Transverse colon (tissue), 4 donors: ENCODE results near the gene PLEKHH2. TPM values are rescaled to one million over a fixed set of nuclear protein-coding genes. Genes with fewer than 3 reads are reported as not detected.
"Not testable (repeated sequence)": the region's sequence is repeated elsewhere in the genome, so short reads cannot be mapped to it uniquely, and the experiment has no call there.

Experiments used
- DNase-seq: peaks from one replicate; pipeline ENCODE4 v3.0.0-alpha.2; 2019
- H3K27ac ChIP-seq, 4 donors: fragments of 200-600 bp; sonication (generic); 2 replicates each; pipeline ENCODE4 v1.5.1; 2016 to 2018; ENCODE audit warnings: inconsistent platforms in 4 of 4
- H3K27me3 ChIP-seq: fragments of 200-600 bp; sonication (generic); 2 replicates; pipeline ENCODE4 v1.5.1; 2017; ENCODE audit warnings: inconsistent platforms
- H3K36me3 ChIP-seq, 4 donors: fragments of 200-600 bp; sonication (generic); 2 replicates each; pipeline ENCODE4 v1.5.1; 2017 to 2019; ENCODE audit warnings: inconsistent platforms in 4 of 4
- H3K4me1 ChIP-seq, 4 donors: fragments of 200-600 bp; sonication (generic); 2 replicates each; pipeline ENCODE4 v1.5.1; 2017 to 2020; ENCODE audit warnings: inconsistent platforms in 4 of 4
- H3K4me3 ChIP-seq, 4 donors: fragments of 200-600 bp; sonication (generic); 1 replicate in 1 of 4; 2 replicates in 3 of 4; pipeline versions ENCODE4 v1.5.1 to v1.6.1; 2017 to 2019; ENCODE audit warnings: inconsistent platforms in 4 of 4
- H3K9me3 ChIP-seq, 2 donors: fragments of 200-600 bp; sonication (generic); 2 replicates each; pipeline ENCODE4 v1.5.1; 2017 to 2019; ENCODE audit warnings: inconsistent platforms in 2 of 2
- EP300 ChIP-seq: sonication (generic); formaldehyde crosslinking; IDR thresholded peaks from one replicate; pipeline ENCODE4 v1.6.1; 2017; ENCODE audit warnings: antibody characterized with exemption, low read depth
- POLR2A ChIP-seq: fragments of 450-650 bp; IDR thresholded peaks from one replicate; pipeline ENCODE4 v1.6.1; 2016; ENCODE audit warnings: antibody characterized with exemption, mild to moderate bottlenecking, moderate library complexity
- POLR2AphosphoS5 ChIP-seq, 3 donors: sonication (generic); formaldehyde crosslinking; IDR thresholded peaks; one replicate each; pipeline ENCODE4 v1.6.1; 2016; ENCODE audit warnings: antibody characterized with exemption in 3 of 3
- WGBS, 2 donors: methylation state at CpG; one replicate each; pipeline ENCODE4 v1.1.5; 2018; ENCODE audit warnings: low coverage in 1 of 2; 5-methylcytosine and 5-hydroxymethylcytosine counted together
- in situ Hi-C, 4 donors: fragments of 200-750 bp; cut with MboI; loops; one replicate each; pipeline versions ENCODE4 v1.15.0 to v1.15.1; 2017; ENCODE audit warnings: low sequenced_read_pairs in 3 of 4, low pct_ligation_motif_present in 1 of 4, low pct_unique_long_range_greater_than_20kb in 1 of 4
- intact Hi-C: fragments of 100-400 bp; cut with DNase I; formaldehyde crosslinking; loops from one replicate; pipeline ENCODE4 v1.15.1; 2023; ENCODE audit warnings: low total_unique reads
- total RNA-seq, 4 donors: library from RNA; depleted of rRNA; stranded (reverse); fragments of >200 nt; gene quantifications; one replicate each; pipeline ENCODE4 v1.1.0, GENCODE V29; 2016
- TF ChIP-seq, protein P1 (sequence below), 5 experiments: fragments of 200-600 bp in 3 of 5; fragments of 450-650 bp in 2 of 5; sonication (generic) in 3 of 5; IDR thresholded peaks; 1 replicate in 2 of 5; 2 replicates in 3 of 5; pipeline ENCODE4 v1.5.1; 2016 to 2017; ENCODE audit warnings: antibody characterized with exemption in 5 of 5, inconsistent platforms in 3 of 5, mild to moderate bottlenecking in 2 of 5, moderate library complexity in 1 of 5

PLEKHH2 gene
- total RNA-seq, 4 donors from 2014 or later, result 7.2 to 32.4 (median 12.3) TPM

DNA sequence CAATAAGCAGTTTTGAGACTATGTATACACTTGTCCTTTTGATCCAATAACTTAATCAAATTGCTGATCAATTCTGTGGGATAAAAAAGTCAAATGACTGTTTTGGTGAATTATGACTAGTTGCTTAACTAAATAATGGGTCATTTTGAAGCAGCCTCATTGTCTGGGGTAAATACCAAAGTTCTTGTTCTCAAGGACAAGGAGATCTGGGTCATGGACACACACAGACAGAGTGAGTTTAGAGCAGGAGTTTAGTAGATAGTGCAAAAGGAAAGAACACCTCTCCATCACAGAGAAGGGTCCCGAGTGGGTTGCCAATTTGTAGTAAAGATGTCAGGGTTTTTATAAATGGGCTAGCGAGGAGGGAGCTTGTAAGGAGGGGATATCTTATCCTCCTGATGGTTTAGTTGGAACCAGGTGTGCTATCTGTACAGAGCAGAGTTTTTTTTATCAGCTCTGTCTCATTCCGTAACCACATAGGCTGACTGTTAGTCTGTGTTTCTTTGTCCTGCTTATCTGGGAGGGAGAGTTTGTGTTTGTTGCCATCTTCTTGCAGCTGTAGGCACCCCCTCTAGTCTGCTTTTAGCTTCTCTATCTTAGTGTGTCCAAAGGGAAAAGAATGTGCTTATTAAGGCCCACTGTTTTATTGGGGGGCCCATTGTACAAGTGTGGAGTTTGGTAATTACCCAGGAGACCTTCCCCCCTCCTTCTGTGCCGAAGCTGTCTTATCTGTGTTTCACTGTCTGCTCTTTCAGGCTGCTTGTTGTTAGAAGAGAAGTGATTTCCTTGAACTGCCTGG lies 87.9 kb downstream of the PLEKHH2 start:
- Histone ChIP-seq H3K27ac (no peak overlapping the region), H3K27me3 (no peaks in the 10 kb centered on the region), H3K9me3 (no peaks in the 10 kb centered on the region), H3K4me1 (no peaks in the 10 kb centered on the region), H3K4me3 (no peak overlapping the region), H3K36me3 (no peaks in the 10 kb centered on the region)
- in situ Hi-C loops (no loop called here), intact Hi-C loops (no loop called here)
- WGBS, 2 donors, result 55 to 67% methylated on average over 2 to 4 of the region's 4 CpGs
- no peak for DNase-seq
- TF ChIP-seq POLR2A (no peak), EP300 (no peak), POLR2AphosphoS5 (IDR thresholded peaks at IDR 0.05) (no peak)
- TF ChIP-seq, protein P1, sequence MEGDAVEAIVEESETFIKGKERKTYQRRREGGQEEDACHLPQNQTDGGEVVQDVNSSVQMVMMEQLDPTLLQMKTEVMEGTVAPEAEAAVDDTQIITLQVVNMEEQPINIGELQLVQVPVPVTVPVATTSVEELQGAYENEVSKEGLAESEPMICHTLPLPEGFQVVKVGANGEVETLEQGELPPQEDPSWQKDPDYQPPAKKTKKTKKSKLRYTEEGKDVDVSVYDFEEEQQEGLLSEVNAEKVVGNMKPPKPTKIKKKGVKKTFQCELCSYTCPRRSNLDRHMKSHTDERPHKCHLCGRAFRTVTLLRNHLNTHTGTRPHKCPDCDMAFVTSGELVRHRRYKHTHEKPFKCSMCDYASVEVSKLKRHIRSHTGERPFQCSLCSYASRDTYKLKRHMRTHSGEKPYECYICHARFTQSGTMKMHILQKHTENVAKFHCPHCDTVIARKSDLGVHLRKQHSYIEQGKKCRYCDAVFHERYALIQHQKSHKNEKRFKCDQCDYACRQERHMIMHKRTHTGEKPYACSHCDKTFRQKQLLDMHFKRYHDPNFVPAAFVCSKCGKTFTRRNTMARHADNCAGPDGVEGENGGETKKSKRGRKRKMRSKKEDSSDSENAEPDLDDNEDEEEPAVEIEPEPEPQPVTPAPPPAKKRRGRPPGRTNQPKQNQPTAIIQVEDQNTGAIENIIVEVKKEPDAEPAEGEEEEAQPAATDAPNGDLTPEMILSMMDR (IDR thresholded peaks at IDR 0.05), result no peak

DNA sequence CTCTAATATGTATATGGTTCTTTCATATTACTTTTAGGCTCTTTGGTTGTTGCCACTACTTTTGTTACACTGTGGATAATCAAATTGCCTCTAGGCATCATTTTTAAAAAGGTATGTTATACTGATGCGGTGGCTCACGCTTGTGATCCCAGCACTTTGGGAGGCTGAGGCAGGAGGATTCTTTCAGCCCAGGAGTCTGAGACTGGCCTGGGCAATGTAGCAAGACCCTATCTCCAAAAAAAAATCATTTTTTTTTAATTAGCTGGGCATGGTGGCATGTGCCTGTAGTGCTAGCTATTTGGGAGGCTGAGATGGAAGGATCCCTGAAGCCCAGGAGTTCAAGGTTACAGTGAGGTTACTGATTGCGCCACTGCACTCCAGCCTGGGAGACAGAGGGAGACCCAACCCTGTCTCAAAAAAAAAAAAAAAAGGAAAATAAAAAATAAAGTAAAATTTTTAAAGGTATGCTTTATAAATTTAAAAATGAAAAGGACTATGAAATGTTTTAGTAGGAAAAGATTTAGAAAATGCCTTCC lies 88.7 kb downstream of the PLEKHH2 start:
- intact Hi-C loops (no loop called here), in situ Hi-C loops (no loop called here)
- H3K36me3 ChIP-seq, result no peaks in the 10 kb centered on the region
- no peak for DNase-seq
- TF ChIP-seq POLR2A (no peak), EP300 (no peak)
- TF ChIP-seq, protein P1 (IDR thresholded peaks at IDR 0.05), result no peak
- no peak overlapping the region for H3K4me3 ChIP-seq
- H3K4me1 ChIP-seq, result no peaks in the 10 kb centered on the region
- no peaks in the 10 kb centered on the region for H3K9me3 ChIP-seq
- no peaks in the 10 kb centered on the region for H3K27me3 ChIP-seq
- WGBS, 2 donors, result 99 to 100% methylated on average over 2 to 3 of the region's 3 CpGs
- no peak overlapping the region for H3K27ac ChIP-seq

DNA sequence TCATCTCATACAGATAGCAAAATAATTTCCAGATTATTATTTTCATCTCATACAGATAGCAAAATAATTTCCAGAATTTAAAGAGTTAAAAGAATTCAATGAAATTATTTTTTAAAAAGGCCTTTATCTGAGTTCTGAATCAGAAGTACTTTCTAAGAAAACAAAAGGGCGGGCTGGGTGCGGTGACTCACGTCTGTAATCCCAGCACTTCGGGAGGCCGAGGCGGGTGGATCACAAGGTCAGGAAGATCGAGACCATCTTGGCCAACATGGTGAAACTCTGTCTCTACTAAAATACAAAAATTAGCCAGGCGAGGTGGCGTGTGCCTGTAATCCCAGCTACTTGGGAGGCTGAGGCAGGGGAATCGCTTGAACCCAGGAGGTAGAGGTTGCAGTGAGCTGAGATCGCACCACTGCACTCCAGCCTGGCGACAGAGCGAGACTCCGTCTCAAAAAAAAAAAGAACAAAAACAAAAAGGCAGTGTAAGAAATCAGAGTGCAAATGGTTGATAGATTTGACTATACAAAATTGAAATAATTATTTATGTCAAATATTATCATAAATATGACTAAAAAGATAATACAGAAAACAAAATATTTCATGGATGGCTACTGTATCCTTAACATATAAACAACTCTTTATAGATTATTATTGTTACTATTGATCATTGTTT lies 90.0 kb downstream of the PLEKHH2 start:
- H3K27ac ChIP-seq, DNase-seq, H3K36me3 ChIP-seq, in situ Hi-C loops, H3K9me3 ChIP-seq, H3K4me3 ChIP-seq, H3K27me3 ChIP-seq, H3K4me1 ChIP-seq, intact Hi-C loops: not testable (repeated sequence)
- WGBS, 2 donors, result 47 to 80% methylated on average over 3 to 14 of the region's 14 CpGs

DNA sequence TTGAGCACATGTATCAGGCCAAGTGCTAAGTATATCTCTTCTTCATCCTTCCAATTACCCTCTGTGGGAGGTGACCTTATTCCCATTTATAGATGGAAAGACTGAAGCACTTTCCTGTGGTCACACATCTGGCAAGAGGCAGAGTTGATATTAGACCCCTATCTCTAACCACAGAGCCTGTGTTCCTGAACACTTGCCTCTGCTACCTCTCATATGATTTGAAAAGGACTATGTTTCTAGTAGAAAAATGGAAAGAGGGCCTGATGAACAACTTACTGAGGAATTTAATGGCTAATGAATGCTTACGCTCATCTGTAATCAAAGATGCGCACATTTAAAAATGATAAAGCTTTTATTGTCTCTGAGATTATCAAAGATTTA lies 90.6 kb downstream of the PLEKHH2 start:
- H3K27ac ChIP-seq, result no peak overlapping the region
- no peak overlapping the region for H3K4me3 ChIP-seq
- H3K9me3 ChIP-seq, result no peaks in the 10 kb centered on the region
- intact Hi-C loops, result no loop called here
- TF ChIP-seq POLR2A (no peak), POLR2AphosphoS5 (IDR thresholded peaks at IDR 0.05) (no peak), EP300 (no peak)
- TF ChIP-seq, protein P1 (IDR thresholded peaks at IDR 0.05), result no peak
- H3K36me3 ChIP-seq, result no peaks in the 10 kb centered on the region
- in situ Hi-C loops, result no loop called here
- no peak for DNase-seq
- H3K27me3 ChIP-seq, result no peaks in the 10 kb centered on the region
- no peaks in the 10 kb centered on the region for H3K4me1 ChIP-seq
- WGBS, 2 donors, result 97 to 100% methylated on average over 2 of the region's 2 CpGs
